Endodermal cell (in vitro differentiated cells): ENCODE results near the gene SLC48A1. TPM values are rescaled to one million over a fixed set of nuclear protein-coding genes. Genes with fewer than 3 reads are reported as not detected.
A peak's percentile ranks its signal among the peaks of the same experiment; 100 is the strongest.
"Not testable (repeated sequence)": the region's sequence is repeated elsewhere in the genome, so short reads cannot be mapped to it uniquely, and the experiment has no call there.

Experiments
- DNase-seq: peaks from one replicate; pipeline ENCODE4 v3.0.0-alpha.2; 2017
- H3K27ac ChIP-seq: 2 replicates; pipeline ENCODE4 v1.5.1; 2013; ENCODE audit warnings: mild to moderate bottlenecking, low read depth, low read length, moderate library complexity
- H3K27me3 ChIP-seq: 2 replicates; pipeline ENCODE4 v1.6.1; 2013; ENCODE audit warnings: mild to moderate bottlenecking, low read length, moderate library complexity; ENCODE audit not compliant: insufficient read depth, control insufficient read depth, poor library complexity, severe bottlenecking
- H3K36me3 ChIP-seq: 2 replicates; pipeline ENCODE4 v1.7.0; 2013; ENCODE audit warnings: mild to moderate bottlenecking, low read length, moderate library complexity; ENCODE audit not compliant: control insufficient read depth, insufficient read depth
- H3K4me1 ChIP-seq: one replicate; pipeline ENCODE4 v1.7.0; 2013; ENCODE audit warnings: low read length; ENCODE audit not compliant: control insufficient read depth, insufficient read depth
- H3K4me3 ChIP-seq: 2 replicates; pipeline ENCODE4 v1.5.1; 2013; ENCODE audit warnings: mild to moderate bottlenecking, low read length, moderate library complexity
- H3K9ac ChIP-seq: 2 replicates; pipeline ENCODE4 v1.6.1; 2013; ENCODE audit warnings: mild to moderate bottlenecking, low read length, moderate library complexity; ENCODE audit not compliant: poor library complexity, severe bottlenecking; ENCODE audit errors: extremely low read depth
- H3K9me3 ChIP-seq: 2 replicates; pipeline ENCODE4 v1.6.1; 2013; ENCODE audit warnings: mild to moderate bottlenecking, low read length, moderate library complexity; ENCODE audit not compliant: control insufficient read depth
- H3K27ac Mint-ChIP-seq: 2 replicates; pipeline ENCODE4 v1.8.0; 2020; ENCODE audit warnings: mixed read lengths
- H3K27me3 Mint-ChIP-seq: 2 replicates; pipeline ENCODE4 v1.8.0; 2021; ENCODE audit warnings: mild to moderate bottlenecking, mixed read lengths; ENCODE audit not compliant: insufficient read depth
- H3K36me3 Mint-ChIP-seq: 2 replicates; pipeline ENCODE4 v1.8.0; 2020; ENCODE audit warnings: low read depth, mixed read lengths
- H3K4me1 Mint-ChIP-seq: 2 replicates; pipeline ENCODE4 v1.8.0; 2020; ENCODE audit warnings: mixed read lengths
- H3K4me3 Mint-ChIP-seq: 2 replicates; pipeline ENCODE4 v1.8.0; 2020; ENCODE audit warnings: mild to moderate bottlenecking, moderate library complexity, mixed read lengths
- H3K9me3 Mint-ChIP-seq: 2 replicates; pipeline ENCODE4 v1.8.0; 2020; ENCODE audit warnings: mild to moderate bottlenecking, mixed read lengths
- whole genome bisulfite sequencing, 2 experiments: methylation state at CpG; one replicate each; pipeline versions ENCODE4 v1.1.5 to v1.1.7; 2013; ENCODE audit warnings: missing lambda C conversion rate in 2 of 2, mixed read lengths in 1 of 2; ENCODE audit not compliant: insufficient coverage in 1 of 2, insufficient read length in 1 of 2; 5-methylcytosine and 5-hydroxymethylcytosine counted together
- total RNA-seq, 2 donors: library from RNA; stranded (reverse); fragmentation: NEBNext Ultra II Directional in 1 of 2; extraction: Animal tissue kit (Norgen Biotek cat#: 25700) in 1 of 2; gene quantifications; 2 replicates in 1 of 2; 3 replicates in 1 of 2; pipeline ENCODE4 v1.2.1, GENCODE V29; 2021
- TF ChIP-seq, protein P1 (sequence below): fragments of 200-600 bp; sonication (generic); conservative IDR thresholded peaks from 2 replicates; pipeline ENCODE4 v1.5.0; 2021; ENCODE audit warnings: antibody characterized with exemption, mild to moderate bottlenecking

The SLC48A1 gene
- total RNA-seq, 2 donors from 2014 or later: 21.3 to 30.4 TPM

DNA sequence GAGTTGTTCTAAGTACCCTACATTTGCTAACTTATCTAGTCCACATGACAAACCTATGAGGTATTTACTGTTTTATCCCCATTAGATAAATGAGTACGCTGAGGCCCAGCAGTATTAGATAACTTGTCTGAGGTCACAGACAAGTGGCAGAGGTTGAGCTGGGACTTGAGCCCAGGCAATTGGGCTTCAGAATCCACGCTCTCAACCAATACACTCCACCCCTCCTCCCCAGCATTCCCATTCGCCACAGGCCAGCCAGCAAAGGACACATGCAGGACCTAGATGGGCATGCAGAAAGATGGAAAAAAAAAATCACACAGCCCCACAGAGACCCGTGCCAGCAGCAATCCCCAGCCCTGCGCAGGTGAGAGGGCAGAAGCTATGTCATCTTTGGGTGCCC, 34.3 kb downstream of the SLC48A1 start:
- 89 to 100% methylated on average over 3 to 5 of the region's 5 CpGs for WGBS, 2 experiments
- peak overlapping the region; percentile 58 for H3K27ac Mint-ChIP-seq
- H3K4me1 ChIP-seq: peaks cover 16% of the 10 kb centered on the region
- H3K27ac ChIP-seq: no peak overlapping the region
- H3K36me3 ChIP-seq: peaks cover 52% of the 10 kb centered on the region
- H3K9me3 Mint-ChIP-seq: no peaks in the 10 kb centered on the region
- peaks cover 32% of the 10 kb centered on the region for H3K36me3 Mint-ChIP-seq
- TF ChIP-seq, protein P1, sequence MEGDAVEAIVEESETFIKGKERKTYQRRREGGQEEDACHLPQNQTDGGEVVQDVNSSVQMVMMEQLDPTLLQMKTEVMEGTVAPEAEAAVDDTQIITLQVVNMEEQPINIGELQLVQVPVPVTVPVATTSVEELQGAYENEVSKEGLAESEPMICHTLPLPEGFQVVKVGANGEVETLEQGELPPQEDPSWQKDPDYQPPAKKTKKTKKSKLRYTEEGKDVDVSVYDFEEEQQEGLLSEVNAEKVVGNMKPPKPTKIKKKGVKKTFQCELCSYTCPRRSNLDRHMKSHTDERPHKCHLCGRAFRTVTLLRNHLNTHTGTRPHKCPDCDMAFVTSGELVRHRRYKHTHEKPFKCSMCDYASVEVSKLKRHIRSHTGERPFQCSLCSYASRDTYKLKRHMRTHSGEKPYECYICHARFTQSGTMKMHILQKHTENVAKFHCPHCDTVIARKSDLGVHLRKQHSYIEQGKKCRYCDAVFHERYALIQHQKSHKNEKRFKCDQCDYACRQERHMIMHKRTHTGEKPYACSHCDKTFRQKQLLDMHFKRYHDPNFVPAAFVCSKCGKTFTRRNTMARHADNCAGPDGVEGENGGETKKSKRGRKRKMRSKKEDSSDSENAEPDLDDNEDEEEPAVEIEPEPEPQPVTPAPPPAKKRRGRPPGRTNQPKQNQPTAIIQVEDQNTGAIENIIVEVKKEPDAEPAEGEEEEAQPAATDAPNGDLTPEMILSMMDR: no peak
- no peak overlapping the region for H3K9ac ChIP-seq
- H3K4me3 ChIP-seq: no peak overlapping the region
- DNase-seq: no peak
- H3K27me3 ChIP-seq: no peaks in the 10 kb centered on the region
- peaks cover 65% of the 10 kb centered on the region for H3K4me1 Mint-ChIP-seq
- no peaks in the 10 kb centered on the region for H3K9me3 ChIP-seq
- H3K27me3 Mint-ChIP-seq: no peaks in the 10 kb centered on the region
- no peak overlapping the region for H3K4me3 Mint-ChIP-seq

GRCh38 chr12:47808050-47808449, 35.0 kb downstream of the SLC48A1 start:
- 73 to 86% methylated on average over 3 to 9 of the region's 9 CpGs for WGBS, 2 experiments
- peaks cover 18% of the 10 kb centered on the region for H3K4me1 ChIP-seq
- no peaks in the 10 kb centered on the region for H3K9me3 Mint-ChIP-seq
- H3K36me3 Mint-ChIP-seq: peaks cover 31% of the 10 kb centered on the region
- H3K27ac ChIP-seq: peak overlapping the region; percentile 59
- no peaks in the 10 kb centered on the region for H3K27me3 ChIP-seq
- peaks cover 46% of the 10 kb centered on the region for H3K36me3 ChIP-seq
- no peak overlapping the region for H3K4me3 ChIP-seq
- H3K9me3 ChIP-seq: no peaks in the 10 kb centered on the region
- no peak for DNase-seq
- H3K27me3 Mint-ChIP-seq: no peaks in the 10 kb centered on the region
- peak overlapping the region; percentile 31 for H3K27ac Mint-ChIP-seq
- no peak overlapping the region for H3K9ac ChIP-seq
- H3K4me1 Mint-ChIP-seq: peaks cover 65% of the 10 kb centered on the region
- no peak overlapping the region for H3K4me3 Mint-ChIP-seq
- TF ChIP-seq, protein P1: no peak

DNA sequence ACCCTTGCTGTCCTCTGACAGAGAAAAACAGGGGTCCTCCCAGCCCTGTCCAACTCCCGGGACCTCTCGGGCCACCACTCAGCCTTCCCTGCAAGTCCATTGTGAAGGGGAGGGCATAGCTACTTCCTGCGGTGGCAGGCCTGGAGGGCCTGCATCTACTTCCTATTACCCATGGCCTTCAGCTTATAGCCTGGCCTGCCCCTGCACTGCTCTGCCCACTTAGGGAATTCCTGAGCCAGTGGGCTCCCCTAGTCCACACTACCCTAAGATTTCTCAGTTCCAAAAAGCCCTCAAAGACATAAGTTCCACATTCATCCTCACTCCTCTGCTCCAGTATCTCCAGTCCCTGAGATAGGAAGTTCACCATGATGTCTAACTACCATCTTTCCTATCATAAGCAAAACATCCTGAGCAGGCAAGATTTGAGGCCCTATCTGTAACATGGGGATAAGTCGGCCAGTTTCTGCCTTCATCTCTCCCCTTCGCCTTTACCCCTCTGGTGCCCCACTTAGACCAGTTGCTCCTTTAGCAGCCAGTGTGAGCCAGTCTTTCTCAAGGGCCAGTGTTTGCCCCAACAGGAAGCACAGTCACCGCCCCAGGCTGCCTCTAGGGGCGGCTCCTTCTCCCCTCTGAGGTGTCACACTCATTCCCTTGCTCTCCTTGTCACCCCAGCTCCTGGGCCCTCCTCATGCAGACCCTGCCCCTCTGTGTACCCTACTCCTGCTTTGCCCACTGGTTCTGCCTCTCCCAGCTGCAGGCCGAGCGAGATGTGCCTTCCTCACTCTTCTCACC, 35.7 kb downstream of the SLC48A1 start:
- no peak overlapping the region for H3K4me3 ChIP-seq
- no peak overlapping the region for H3K9ac ChIP-seq
- TF ChIP-seq, protein P1: peak; percentile 51
- H3K36me3 ChIP-seq: peaks cover 40% of the 10 kb centered on the region
- Mint-ChIP-seq H3K4me3 (no peak overlapping the region), H3K9me3 (no peaks in the 10 kb centered on the region), H3K4me1 (peaks cover 65% of the 10 kb centered on the region), H3K27ac (peak overlapping the region; percentile 31), H3K36me3 (peaks cover 24% of the 10 kb centered on the region), H3K27me3 (no peaks in the 10 kb centered on the region)
- peaks cover 25% of the 10 kb centered on the region for H3K4me1 ChIP-seq
- peak overlapping the region; percentile 59 for H3K27ac ChIP-seq
- no peaks in the 10 kb centered on the region for H3K27me3 ChIP-seq
- no peaks in the 10 kb centered on the region for H3K9me3 ChIP-seq
- DNase-seq: peak; percentile 75
- WGBS, 2 experiments: 74 to 89% methylated on average over 4 to 9 of the region's 9 CpGs

DNA sequence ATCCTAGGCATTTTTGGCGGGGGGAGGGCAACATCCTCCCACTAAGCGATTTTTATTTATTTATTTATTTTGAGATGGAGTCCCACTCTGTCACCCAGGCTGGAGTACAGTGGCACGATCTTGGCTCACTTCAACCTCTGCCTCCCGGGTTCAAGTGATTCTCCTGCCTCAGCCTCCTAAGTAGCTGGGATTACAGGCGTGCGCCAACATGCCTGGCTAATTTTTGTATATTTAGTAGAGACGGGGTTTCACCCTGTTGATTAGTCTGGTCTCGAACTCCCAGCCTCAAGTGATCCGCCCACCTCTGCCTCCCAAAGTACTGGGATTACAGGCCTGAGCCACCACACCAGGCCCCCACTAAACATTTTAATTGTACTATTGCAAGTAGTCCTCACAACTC, 36.5 kb downstream of the SLC48A1 start:
- Mint-ChIP-seq H3K36me3 (peaks cover 21% of the 10 kb centered on the region), H3K4me1 (peaks cover 70% of the 10 kb centered on the region)
- not testable (repeated sequence) for H3K9me3 Mint-ChIP-seq, H3K27ac ChIP-seq, H3K27me3 ChIP-seq, H3K27ac Mint-ChIP-seq, H3K9ac ChIP-seq, H3K4me3 ChIP-seq, H3K4me3 Mint-ChIP-seq, H3K27me3 Mint-ChIP-seq, H3K9me3 ChIP-seq, DNase-seq
- 95 to 100% methylated on average over 3 to 9 of the region's 9 CpGs for WGBS, 2 experiments
- H3K4me1 ChIP-seq: peaks cover 27% of the 10 kb centered on the region
- peaks cover 32% of the 10 kb centered on the region for H3K36me3 ChIP-seq
